Erythroblast (primary cell): Measurements from ENCODE around the gene MPLKIP.

Experiments
- GATA1 ChIP-seq: IDR thresholded peaks from 2 replicates; pipeline ENCODE4 v1.6.1; 2011; ENCODE audit warnings: low read depth, mild to moderate bottlenecking, control low read depth, low read length, moderate library complexity
- POLR2A ChIP-seq: IDR thresholded peaks from 2 replicates; pipeline ENCODE4 v1.6.1; 2011; ENCODE audit warnings: mild to moderate bottlenecking, low read length

- no peak for TF ChIP-seq POLR2A
- no peak for TF ChIP-seq GATA1
These were observed 41.5 kb upstream of the MPLKIP start for GRCh38 chr7:40175725-40176510.
